Activated naive CD4-positive, alpha-beta T cell treated with Interleukin-2 at 50 U/mL for 16 hours (primary cell): ENCODE measurements around the gene ADAMTS13.
A peak's percentile ranks its signal among the peaks of the same experiment; 100 is the strongest.
"Not testable (repeated sequence)": the region's sequence is repeated elsewhere in the genome, so short reads cannot be mapped to it uniquely, and the experiment has no call there.

Source experiments
- DNase-seq: peaks from one replicate; pipeline ENCODE4 v3.0.0-alpha.2; 2020

Gene ADAMTS13

DNA sequence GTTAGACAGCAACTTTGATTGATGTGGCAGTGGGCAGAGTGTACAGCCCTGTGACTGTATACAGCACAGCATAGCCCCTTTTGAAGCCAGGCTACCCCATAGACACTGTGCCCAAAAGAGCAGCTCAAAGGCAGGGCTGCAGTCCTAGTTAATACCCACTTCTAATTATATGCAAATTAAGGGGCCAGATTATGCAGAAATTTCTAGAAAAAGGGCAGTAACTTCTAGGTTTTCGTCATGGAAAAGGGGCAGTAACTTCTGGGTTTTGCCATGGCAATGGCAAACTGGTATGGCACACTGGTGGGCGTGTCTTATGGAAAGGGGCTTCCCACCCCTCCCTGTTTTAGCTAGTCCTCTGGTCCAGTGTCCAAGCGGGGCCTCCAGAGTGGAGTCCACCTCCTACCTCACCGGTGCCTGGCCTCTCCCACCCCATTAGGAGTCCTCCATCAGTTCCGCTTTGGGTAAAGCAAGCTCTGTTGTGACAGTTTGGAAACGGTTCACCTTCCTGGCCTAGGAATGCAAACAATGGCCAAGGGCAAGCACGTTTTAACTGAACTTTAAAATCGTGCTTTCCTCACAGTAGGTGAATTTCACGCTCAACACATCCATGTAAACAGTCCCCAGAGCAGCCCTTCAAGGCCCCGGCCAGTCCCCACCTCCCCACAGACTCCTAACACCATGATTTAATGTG is 5.6 kb downstream of the ADAMTS13 start:
- no peak for DNase-seq

DNA sequence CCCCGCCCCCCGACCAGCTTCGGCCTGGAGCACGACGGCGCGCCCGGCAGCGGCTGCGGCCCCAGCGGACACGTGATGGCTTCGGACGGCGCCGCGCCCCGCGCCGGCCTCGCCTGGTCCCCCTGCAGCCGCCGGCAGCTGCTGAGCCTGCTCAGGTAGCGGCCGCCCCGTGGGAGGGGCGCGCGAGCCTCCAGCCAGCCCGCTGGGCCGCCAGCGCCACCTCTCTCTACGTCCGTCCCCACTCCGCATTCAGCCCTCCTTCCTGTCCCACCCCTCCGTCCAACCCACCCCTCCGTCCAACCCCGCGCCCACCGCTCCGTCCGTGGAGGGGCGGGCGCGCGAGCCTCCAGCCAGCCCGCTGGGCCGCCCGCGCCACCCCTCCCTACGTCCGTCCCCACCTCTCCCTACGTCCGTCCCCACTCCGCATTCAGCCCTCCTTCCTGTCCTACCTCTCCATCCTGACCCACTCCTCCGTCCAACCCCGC is 6.5 kb downstream of the ADAMTS13 start:
- DNase-seq: no peak

DNA sequence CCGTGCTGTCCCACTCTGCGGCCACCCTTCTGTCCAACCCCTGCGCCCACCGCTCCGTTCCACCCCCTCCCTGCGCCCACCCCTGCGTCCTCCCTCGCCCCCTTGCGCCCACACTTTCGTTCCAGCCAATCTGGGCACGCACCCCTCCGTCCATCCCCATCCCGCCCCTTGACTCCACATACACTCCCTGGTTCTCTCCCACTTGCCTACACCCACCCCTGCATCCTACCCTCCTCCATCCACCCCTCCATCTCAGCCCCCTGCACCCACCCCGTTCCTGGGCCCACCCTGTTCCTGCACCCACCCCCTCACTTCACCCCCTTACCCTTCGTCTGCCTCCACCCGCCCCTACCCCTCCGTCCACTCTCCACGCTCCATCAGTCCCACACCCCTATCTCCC is 7.0 kb downstream of the ADAMTS13 start:
- no peak for DNase-seq

DNA sequence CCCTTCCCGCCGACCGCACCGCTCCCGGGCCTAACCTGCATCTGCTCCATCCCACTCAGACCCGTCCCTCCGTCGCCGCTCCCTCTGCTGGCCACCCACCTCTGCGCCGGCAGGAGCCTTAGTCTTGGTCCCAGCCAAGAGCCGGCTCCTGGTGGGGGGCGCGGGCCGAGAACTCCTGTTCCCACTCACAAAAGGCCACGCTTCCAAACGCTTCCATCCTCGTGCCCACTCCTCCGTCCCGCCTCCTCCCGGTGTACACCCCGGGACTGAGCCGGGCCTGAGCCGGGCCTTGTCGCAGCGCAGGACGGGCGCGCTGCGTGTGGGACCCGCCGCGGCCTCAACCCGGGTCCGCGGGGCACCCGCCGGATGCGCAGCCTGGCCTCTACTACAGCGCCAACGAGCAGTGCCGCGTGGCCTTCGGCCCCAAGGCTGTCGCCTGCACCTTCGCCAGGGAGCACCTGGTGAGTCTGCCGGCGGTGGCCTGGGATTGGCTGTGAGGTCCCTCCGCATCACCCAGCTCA is 7.5 kb downstream of the ADAMTS13 start:
- DNase-seq: peak; percentile 14

DNA sequence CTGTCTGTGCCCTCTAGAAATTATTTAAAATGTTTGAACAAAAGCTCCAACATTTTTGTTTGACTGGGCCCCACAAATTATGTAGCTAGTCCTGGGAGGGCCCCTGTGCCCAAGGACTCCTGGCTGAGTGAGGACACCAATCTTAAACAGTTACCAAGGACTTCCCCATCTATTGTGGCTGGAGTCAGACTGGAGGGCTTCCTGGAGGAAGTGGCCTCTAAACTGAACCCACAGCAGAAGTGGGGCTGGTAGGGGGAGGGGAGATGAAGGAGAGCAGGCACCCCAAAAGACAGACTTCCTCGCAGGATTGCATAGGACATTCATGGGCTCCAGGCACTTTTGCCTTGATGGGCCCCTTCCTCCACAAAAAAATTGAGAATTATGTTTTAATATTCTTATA is 8.1 kb downstream of the ADAMTS13 start:
- no peak for DNase-seq

DNA sequence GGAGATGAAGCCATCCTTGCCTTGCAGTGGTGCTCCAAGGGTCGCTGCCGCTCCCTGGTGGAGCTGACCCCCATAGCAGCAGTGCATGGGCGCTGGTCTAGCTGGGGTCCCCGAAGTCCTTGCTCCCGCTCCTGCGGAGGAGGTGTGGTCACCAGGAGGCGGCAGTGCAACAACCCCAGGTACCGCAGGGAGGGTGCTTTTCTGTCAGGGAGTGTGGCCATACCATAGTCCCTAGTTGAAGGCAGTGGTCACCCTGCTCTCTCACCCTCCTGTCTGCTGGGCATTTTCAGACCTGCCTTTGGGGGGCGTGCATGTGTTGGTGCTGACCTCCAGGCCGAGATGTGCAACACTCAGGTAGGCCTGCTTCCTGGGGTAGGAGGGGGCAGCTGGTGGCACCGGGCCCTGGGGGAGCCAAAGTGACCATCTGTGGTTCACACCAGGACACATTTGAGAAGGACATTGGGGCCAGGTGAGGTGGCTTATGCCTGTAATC is 11.2 kb downstream of the ADAMTS13 start:
- no peak for DNase-seq

DNA sequence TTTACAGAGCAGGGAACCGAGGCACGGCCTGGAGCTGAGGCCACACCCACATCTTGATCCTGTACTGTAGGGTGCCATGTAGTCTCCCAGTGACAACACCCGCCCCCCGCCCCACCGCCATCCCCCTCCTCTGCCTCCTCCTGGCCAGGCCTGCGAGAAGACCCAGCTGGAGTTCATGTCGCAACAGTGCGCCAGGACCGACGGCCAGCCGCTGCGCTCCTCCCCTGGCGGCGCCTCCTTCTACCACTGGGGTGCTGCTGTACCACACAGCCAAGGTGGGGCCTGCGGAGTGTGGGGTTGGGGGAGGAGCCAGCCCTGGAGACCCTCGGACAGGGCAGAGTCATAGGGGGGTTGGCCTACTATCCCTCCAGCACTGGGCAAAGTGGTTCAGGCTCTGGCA is 14.5 kb downstream of the ADAMTS13 start:
- no peak for DNase-seq

DNA sequence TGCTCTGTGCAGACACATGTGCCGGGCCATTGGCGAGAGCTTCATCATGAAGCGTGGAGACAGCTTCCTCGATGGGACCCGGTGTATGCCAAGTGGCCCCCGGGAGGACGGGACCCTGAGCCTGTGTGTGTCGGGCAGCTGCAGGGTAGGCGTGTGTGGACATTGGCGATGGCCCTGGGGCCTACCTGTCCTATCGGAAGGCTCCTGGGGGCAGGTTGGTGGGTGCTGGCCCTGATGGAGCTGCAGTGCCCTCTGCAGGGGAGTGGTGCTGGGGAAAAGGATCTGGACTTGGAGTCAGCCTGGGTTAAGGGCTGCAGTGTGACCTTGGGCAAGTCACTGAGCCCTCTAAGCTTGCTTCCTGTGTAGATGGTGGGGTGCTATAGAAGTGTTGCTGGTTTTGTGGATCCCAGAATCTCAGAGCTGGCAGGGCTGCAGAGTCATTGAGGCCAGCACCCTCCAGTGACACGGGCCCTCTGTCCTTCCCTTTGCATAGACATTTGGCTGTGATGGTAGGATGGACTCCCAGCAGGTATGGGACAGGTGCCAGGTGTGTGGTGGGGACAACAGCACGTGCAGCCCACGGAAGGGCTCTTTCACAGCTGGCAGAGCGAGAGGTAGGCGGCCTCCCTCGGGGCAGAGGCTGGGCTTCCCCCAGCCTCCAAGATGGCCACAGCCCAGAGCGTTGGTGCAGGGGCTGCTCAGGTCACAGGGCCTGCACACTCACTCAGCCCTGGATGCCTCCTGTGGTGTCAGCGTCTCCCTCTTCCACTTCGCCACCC is 15.8 kb downstream of the ADAMTS13 start:
- no peak for DNase-seq

DNA sequence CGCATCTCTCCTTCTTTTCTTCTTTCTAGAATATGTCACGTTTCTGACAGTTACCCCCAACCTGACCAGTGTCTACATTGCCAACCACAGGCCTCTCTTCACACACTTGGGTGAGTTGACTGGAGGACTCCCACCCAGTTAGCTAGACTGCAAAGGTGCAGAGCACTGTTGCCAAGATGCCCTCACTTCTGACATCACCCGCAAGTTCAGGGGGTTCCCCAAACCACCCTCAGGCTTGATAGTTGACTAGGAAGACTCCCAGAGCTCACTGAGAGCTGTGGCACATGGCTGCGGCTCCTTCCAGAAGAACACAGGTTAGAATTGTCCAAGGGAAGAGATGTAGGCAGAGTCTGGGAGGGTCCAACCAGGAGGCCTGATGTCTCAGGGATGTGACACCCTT is 17.2 kb downstream of the ADAMTS13 start:
- no peak for DNase-seq

DNA sequence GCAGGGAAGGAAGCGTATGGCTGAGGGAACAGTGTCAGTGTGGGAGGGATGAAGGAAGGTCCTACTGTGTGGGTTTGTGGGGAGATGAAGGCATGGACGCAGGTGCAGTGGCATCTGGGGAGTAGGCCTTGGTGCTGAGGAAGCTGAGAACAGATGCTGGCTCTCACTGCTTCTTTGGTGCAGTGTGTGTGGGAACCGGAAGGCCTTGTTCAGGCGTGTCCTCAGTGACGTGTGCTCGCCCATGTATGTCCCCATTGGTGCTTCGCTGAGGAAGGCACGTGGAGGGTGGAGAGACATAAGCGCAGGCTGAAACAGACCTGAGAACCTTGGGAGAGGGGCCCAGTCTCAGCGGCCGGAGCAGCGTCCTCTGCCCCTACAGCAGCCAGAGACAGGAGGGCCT is 18.7 kb downstream of the ADAMTS13 start:
- DNase-seq: no peak

DNA sequence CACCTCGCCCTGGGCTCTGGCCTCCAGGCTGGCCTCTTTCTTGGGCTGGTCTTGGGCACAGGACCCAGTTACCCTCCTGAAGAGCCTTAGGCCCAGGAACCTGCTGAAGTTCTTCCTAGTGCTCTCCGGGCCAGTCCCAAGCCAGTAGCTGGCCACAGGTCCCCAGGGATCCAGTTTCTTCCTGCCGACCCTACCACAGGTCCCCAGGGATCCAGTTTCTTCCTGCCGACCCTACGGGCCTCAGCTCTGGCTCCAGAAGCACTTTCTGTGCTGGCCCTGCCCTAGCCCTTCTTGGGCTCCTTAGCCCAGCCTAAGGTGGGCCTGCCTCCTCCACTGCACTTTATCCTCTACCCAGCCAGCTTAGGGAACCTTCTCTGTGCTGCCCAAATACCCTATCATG is 19.4 kb downstream of the ADAMTS13 start:
- no peak for DNase-seq

DNA sequence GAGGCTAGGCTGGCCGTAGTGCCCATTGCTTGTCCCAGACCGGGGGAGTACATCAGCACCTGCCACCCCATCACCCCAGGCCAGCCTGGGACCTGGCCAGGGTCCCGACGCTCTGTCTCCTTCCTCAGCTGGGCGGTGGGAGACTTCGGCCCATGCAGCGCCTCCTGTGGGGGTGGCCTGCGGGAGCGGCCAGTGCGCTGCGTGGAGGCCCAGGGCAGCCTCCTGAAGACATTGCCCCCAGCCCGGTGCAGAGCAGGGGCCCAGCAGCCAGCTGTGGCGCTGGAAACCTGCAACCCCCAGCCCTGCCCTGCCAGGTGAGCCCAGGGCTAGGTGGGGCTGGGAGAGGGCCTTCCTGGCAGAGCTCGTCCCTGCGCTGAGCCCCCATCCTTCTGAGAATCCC is 21.1 kb downstream of the ADAMTS13 start:
- DNase-seq: no peak

DNA sequence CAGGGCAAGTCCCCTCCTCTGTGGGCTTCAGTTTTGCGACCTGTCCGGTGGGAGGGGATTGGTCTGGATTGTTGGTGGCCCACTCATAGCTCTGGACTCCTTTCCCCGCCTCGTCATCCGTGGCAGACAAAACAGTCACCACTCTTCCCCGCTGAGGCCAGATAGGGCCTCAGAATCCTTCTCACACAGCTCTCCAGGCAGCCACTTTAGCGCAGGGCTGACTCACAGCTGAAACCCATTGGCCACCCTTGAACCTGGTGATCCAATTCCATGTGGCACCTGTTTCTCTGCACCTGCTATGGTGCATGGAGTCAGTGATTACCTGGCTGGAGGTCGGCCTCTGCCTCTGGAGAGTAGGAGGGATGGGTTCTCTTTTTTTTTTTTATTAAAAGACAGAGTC is 21.8 kb downstream of the ADAMTS13 start:
- no peak for DNase-seq

DNA sequence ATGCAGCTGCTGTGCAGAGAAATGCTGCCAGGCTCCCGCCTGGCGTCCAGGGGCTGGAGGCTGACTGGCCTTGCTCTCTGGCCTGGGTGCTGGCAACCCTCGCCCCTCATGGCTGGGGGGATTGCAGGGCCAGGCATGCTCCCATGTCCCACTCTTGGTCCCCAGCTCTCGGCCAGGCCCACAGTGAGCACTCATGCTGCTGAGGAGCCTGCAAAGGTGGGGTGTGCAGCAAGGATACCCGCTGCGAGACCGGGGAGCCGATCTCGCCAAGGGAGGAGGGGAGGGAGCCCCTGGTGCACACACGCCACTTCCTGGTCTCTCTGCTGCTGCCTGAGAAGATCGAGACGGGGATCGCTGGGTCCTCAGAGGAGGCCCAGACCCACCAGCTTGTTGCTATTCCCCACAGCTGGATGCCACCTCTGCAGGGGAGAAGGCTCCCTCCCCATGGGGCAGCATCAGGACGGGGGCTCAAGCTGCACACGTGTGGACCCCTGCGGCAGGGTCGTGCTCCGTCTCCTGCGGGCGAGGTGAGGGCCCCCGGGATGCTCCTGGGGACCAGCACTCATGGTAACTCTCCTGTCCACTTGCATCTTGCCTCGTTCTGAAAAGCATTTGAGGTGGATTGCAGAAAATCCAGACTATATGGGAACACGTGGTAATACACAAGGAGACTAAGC is 23.3 kb downstream of the ADAMTS13 start:
- no peak for DNase-seq

DNA sequence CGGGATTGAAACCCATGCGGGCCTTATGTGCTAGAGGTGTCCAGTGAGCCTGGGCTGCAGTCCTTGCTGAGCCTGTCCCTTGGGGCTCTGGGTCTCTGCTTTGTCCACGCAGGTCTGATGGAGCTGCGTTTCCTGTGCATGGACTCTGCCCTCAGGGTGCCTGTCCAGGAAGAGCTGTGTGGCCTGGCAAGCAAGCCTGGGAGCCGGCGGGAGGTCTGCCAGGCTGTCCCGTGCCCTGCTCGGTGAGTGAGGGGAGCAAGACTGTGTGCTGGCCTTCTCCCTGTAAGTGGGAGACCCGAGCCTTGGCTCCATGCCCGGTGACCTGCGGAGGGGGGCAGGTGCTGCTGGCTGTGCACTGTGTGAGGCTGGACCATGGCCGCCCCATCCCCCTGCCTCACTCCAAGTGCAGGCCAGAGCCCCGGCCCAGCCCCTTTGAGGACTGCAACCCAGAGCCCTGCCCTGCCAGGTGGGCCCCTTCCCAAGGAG is 26.4 kb downstream of the ADAMTS13 start:
- DNase-seq: no peak

DNA sequence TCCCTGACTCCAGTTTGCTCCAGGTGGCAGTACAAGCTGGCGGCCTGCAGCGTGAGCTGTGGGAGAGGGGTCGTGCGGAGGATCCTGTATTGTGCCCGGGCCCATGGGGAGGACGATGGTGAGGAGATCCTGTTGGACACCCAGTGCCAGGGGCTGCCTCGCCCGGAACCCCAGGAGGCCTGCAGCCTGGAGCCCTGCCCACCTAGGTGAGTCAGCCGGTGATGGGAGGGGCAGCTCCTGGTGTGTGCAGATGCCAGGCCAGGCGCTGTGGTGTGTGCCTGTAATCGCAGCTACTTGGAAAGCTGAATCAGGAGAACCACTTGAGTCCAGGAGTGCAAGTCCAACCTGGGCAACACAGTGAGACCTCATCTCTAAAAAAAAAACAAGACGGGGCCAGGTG is 27.6 kb downstream of the ADAMTS13 start:
- DNase-seq: no peak

DNA sequence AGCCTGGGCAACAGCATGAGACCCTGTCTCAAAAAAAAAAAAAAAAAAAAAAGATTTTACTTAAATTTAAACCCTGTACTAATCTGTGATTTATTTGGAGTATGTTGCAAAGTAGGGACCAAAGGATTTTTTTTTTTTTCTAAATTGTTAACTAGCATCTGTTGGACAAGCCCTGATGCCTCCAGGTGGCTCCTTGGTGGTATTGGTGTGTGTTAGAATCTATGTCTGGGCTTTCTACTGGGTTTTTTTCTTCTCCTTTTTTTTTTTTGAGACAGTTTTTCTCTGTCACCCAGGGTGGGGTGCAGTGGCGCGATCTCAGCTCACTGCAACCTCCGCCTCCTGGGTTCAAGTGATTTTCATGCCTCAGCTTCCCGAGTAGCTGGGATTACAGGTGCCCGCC is 29.7 kb downstream of the ADAMTS13 start:
- not testable (repeated sequence) for DNase-seq

DNA sequence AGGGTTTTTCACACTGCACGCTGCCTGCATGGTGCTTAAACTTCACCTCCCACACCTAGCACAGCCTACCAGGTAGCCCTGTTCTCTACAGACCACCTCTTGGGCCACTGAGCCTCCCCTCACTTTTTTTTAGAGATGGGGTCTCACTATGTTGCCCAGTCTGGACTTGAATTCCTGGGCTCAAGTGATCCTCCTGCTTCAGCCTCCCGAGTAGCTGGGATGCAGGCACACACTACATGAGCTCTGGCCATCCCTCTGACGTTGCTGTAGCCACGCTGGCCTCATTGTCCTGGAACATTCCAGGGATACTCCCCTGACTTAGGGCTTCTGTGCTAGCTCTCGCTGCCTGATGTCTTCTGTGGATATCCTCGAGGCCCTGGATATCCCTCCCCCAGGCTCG is 30.4 kb downstream of the ADAMTS13 start:
- no peak for DNase-seq

DNA sequence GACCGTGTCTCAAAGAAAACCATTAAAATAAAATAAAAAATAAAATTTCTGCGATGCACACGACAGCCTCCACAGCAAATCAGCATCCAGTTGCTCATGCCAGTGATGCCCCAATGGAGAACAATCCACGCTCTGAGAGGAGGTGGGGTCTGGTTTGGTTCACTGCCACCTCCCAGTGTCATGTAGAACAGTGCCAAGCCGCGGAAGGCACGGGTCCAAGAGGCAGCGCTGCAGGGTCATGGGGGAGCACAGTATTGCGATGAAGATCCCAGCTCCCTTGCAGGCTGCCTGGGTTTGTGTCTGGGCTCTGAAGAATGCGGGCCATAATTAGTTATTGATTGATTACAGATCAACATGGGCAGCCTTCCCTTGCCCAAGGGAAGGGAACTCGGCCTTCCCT is 31.5 kb downstream of the ADAMTS13 start:
- no peak for DNase-seq

DNA sequence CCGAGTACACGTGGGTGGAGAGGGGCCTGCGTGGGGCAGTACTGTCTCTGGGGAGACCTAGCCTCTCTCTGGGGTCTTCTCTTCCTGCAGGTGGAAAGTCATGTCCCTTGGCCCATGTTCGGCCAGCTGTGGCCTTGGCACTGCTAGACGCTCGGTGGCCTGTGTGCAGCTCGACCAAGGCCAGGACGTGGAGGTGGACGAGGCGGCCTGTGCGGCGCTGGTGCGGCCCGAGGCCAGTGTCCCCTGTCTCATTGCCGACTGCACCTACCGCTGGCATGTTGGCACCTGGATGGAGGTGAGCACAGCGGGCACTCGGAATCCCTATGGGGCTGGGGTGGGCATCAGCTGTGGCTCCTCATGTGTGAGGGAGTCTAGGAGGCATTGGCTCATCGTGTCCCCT is 32.2 kb downstream of the ADAMTS13 start:
- DNase-seq: no peak

DNA sequence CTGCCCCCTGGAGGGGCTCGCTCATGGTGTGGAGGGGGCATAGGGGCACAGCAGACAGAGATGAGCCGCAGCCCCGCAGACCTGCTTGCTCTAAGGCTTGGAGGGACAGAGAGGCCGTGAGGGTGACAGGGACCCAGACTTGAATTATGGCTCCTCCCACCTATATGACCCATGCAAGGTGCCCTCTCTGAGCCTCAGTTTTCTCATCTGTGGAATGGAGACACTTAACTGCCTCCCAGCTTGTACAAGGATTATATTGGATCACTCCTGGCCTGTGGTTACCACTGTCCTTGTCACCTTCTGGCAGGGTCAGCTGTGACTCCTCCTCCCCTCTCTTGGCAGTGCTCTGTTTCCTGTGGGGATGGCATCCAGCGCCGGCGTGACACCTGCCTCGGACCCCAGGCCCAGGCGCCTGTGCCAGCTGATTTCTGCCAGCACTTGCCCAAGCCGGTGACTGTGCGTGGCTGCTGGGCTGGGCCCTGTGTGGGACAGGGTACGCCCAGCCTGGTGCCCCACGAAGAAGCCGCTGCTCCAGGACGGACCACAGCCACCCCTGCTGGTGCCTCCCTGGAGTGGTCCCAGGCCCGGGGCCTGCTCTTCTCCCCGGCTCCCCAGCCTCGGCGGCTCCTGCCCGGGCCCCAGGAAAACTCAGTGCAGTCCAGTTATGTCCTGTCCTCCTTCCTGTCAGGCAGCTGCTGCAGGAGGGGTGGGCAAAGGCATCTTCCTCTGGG is 32.9 kb downstream of the ADAMTS13 start:
- no peak for DNase-seq

DNA sequence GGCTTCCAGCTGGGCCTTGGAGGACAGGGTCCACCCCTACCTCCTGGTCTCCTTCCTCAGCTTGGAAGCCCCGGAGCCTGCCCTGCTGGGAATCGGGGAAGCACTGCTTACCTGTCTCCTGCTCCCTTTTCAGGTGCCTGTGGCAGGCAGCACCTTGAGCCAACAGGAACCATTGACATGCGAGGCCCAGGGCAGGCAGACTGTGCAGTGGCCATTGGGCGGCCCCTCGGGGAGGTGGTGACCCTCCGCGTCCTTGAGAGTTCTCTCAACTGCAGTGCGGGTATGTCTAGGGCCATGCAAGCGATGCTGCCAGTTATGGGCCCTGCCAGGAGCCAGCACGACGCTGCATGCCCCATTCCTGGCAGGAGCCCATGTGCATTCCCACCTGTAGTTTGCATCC is 33.8 kb downstream of the ADAMTS13 start:
- no peak for DNase-seq

DNA sequence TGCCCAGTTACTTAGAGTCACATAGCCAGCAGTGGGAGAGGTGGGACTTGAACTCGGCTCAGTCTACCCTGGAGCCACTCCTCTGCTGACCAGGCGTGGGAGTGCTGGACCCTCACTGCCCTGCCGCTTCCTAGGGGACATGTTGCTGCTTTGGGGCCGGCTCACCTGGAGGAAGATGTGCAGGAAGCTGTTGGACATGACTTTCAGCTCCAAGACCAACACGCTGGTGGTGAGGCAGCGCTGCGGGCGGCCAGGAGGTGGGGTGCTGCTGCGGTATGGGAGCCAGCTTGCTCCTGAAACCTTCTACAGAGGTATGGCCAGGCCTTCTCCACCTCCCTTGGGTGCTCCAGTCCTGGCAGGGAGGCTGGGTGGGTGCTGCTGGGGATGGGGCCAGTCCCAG is 34.2 kb downstream of the ADAMTS13 start:
- DNase-seq: no peak
